NCI-H2227 treated with DMSO at 0.1 percent for 48 hours (cell line): ENCODE measurements around the gene NUDCD2.
A peak's percentile ranks its signal among the peaks of the same experiment; 100 is the strongest.

ENCODE experiments used
- DNase-seq: peaks from one replicate; lab custom pipeline; 2025; lab: John Stamatoyannopoulos, UW

The NUDCD2 gene, protein sequence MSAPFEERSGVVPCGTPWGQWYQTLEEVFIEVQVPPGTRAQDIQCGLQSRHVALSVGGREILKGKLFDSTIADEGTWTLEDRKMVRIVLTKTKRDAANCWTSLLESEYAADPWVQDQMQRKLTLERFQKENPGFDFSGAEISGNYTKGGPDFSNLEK

DNA sequence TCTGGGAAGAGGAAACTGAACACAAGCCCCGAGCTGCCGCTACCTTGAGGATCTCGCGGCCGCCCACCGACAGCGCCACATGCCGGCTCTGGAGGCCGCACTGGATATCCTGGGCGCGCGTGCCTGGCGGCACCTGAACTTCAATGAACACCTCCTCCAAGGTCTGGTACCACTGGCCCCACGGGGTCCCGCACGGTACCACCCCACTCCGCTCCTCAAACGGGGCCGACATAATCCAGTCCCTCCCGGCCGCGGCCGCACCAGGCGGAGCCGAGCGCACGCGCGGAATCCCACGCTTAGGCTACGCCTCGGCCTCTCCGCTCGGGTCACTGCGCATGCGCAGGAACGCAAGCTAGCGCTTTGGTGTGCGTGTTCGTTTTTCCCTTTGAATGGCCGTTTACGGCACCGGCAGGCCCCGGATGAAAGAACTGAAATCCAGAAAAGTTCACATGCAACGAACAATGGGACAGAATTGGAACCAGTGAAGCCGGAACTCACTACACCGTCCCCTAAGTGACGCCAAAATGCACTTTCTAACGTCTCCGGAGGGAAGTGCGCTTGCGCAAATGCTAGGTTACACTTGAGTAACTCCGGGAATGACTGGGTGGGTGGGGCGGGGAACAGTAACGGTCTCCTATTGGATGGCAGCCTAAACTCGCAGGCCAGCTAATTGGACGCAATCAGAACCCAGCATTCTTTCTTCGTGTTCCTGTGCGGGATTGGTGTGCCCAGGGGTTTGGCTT, at the start of gene NUDCD2:
NUDCD2 (minus strand) TSS at position 284 of the 743 bp plus-strand sequence; CDS start at position 232, 52 bp downstream.
- DNase-seq, result peak; percentile 97

DNA sequence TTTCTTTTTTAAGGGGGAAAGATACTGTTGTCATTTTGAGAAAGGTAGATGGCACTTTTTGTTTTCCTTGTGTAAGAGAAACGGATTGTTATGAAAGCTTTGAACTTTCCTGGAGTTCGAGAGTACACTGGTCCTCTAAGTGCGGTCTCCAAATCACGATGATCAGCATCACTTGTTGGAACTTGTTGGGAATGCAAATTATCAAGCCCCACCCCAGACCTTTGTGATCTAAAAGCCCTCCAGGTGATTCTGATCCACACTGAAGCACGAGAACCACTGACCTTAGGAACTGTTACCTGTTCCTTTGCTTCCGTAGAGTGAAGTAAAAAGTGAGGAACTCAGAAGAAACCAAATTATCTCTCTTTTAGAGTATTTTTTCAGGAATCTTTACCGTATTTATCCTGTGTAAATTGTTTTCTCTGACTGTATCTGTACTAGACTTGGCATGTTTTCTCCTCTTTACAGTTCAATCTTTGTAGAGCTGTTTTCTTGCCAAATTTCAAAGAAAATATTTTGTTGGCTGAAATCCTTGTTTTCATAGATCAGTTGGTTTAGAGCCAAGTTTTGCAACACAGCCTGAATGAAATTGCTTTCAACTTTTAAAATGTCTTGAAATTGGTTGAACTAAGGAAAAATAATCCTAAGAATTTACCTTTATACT, 49.5 kb upstream of the NUDCD2 start:
- DNase-seq, result no peak

DNA sequence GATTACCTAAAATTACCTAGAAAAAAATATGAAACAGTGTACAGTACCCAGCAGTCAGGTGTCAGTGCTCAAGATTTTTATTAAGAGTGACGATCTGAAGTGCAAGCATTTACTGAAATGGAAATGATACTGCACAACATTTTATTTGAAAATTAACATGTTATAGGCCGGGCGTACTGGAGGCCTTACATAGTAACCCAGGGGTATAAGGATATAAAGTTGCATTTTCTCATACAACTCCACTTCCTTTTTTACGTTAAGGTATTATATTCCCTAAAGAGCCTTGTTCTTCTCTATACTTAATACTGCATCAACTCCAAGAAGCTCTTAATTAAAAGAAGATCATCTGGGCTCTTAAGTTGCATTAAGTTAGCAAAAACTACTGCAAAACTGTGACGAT, 48.9 kb upstream of the NUDCD2 start:
- no peak for DNase-seq

DNA sequence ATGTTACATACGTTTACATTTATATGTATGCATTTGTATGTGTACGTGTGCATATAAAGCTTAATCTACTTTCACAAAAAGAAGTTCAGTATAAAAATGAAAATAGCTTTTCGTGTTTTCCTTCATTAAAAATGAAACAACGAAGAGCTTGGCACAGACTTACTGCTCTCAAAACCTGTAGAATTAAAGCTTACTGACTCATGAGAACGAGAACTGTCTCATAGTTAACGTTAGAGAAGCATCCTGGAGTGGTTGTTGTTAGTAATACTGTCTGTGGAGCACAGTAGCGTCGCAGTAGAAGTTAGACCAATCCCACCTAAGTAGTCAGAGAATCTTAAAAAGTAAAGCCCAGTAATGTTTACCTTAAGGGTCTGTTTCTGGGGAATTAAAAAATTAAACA, 46.8 kb upstream of the NUDCD2 start:
- DNase-seq, result no peak

DNA sequence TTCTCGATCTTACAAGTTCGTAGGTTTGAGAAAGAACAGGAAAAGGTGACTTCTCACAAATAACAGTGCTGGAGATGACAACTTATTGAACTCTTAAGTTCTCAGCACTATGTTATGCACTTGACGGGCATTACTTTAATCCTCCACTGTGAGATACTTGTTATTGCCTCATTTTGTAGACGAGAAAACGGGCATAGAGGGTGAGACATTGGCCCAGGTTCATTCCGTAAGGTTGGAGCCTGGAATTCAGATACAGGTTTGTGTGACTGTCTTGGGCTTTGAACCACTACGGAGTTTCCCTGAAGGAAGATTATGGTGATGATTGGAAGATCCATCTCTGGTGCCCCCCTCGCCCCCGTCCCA, 46.2 kb upstream of the NUDCD2 start:
- no peak for DNase-seq

DNA sequence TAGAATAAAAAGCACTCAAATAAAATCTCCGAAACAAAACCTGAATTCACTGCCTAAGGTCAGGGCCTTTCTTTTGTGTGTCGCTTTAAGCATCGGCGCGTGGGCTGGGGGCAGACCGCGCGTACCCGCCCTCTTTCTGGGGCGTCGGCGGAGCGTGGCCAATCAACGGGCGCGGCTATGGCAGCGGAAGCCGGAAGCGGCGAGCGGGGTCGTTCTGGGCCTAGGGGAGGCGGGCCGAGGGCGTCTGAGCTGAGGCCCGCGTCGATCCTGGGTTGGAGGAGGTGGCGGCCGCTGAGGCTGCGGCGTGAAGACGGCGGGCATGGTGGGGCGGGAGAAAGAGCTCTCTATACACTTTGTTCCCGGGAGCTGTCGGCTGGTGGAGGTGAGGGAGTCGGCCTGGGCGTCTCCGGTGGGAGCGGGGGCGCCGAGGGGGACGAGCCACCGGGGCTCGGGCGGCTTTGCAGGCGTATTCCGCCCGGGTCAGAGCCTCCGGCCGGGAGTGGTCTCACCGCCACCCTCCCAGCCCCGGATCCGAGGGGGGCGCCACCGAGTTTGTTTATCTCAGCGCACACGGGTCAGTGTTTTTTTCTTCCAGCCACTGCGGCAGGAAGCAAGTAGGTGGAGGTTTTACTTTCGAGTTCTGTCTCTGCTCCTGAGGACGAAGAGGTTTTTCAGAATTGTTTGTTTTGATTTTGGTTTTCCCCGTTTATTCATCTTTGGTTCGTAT, 45.6 kb upstream of the NUDCD2 start, which contains the start of gene MAT2B:
MAT2B (plus strand) TSS at position 252 of the 727 bp plus-strand sequence; CDS start at position 320, 68 bp downstream.
- peak; percentile 83 for DNase-seq

DNA sequence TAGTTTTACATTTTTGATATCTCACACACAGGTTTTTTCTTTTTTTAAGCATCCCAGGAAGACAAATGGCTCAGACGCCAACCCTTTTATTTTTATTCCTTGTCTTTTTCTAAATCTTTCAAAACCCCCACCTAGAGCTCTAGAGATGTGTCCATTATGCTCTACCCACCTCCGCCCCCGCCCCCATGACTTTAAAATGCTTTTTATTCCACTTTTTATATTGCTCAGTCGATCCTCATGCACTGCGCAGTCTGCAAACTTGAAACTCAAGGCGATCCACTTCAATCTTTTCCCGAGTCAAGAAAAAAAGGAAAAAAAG, 45.1 kb upstream of the NUDCD2 start:
- DNase-seq, result no peak

DNA sequence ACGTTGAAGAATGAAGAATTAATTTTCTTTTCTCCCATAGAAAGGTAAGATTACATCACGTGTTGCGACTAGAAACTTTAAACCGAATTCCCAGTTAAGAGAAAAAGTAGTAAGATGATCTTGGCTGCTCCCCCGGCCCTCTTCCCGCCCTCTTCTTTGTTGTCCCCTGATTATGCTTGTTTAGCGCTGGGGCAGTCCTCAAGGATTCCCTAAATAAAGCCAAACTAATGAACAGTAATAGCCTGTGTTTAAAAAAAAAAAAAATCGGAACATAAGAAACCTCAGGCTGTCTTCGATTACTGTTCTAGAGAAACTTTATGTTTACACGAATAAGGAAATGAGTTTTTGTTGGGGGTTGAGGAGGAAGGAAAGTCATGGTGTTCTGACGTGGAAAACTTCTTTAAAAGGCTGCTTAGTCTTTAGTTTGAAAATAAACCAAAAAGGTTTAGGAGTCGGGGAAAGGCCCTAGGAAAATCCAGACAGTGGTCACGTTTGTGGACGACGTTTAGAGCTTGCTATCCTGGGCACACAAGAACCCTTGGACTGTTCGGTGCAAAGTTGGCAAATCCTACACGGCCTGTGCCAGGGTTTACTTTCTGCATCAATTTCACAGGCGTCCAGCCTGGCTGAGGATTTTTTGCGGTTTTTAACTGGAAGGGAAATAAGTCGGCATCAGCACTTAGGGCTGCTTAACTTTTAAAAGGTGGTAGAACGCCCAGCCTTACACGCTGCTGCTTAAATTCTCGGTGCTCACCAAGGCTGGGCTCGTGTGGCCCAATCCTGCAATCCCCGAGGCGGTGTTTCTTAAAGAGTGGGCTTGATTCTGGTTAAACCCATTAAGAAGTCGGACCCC, 44.4 kb upstream of the NUDCD2 start:
- peak; percentile 14 for DNase-seq

DNA sequence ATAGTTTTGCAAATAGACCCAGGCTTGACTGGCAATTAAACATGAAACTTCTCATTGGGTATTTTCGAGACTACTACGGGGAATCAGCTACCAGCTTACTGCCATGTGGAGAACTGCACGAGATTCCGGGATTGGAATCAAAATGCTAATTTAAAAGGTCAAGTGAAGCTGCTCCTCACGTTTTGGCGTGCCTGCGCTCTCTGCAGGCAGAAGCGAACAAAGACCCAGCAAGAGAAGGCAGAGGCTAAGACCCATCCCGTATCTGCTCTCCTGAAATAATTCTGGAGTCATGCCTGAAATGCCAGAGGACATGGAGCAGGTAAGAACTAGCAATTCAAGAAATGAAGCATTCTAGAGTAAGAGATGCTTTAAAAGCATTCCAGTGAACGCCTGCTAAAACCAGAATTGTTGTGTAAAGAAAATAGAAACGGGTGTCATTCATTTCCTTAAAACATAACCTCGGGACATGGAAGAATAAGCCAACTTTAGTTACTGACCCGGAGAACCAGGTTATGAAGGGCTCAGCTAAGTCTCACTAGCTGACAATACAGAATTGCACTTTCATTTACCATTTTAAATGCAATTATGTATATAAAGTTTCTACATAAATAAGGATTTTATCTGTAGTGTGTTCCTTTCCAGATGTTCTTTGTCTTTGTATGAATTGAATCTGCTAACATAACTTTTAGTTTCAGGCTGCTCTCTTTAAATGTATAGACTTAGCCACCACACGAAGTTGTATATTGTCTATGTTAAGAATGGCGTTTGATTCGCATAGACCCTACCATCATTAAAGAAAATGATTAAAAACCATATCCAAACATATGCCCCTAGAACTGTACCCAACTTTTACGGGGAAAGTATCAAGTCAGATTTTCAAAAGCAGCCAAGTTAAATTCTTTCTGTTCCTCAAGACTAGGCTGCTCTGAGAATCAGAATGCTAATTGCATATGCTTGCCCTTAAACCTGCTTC, 43.5 kb upstream of the NUDCD2 start:
- DNase-seq, result peak; percentile 65

DNA sequence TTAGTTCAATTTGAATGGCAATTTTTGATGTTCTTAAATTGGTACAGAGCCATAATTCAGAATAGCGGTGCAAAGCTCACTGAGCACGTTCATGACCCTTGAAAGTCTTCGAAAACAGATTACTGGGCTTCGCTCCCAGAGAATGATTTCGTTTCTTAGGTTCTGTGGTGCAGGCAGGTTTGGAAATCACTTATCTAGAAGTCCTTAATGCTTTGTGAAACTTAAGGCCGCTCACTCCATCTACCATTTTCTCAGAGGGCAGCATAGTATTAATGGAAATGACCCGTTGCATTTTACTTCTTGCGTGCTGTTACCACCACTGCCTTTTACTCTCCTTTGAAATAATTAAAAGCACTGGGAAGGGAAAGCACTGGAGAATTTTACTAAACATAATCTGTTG, 42.6 kb upstream of the NUDCD2 start:
- no peak for DNase-seq

DNA sequence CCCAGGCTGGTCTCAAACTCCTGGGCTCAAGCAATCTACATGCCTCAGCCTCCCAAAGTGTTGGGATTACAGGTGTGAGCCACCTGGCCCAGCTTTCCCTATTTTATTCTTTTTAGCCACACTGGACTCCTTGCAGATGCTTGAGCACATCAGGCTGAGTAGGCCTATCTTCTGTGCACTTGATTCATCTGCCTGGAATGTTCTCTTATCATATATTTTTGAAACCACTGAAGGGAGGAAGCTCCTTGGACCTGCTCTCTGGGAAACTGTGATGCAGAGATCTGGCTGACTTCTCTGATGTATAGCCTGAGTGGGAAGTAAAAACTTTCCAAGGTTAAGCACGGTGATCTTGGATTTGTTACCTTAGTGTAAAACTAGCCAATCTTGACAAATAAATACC, 39.0 kb upstream of the NUDCD2 start:
- DNase-seq, result no peak

DNA sequence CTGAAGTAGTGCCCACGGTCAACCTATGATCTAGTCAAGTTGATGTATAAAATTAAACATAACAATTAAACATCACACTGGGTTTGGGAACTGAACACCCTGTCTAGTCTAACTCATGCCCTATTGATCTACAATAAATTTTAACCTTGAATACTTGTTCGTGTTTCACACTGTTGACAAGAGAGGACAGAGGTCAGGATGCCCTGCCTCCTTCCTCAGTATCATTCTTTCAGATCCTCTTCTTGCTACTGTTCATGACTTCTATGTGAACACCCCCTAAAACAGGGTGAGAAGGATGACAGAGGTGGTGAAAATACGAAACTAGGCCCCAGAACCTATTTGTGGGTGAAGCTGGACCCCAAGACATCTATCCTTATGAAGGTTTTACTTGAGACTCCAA, 37.4 kb upstream of the NUDCD2 start:
- no peak for DNase-seq

DNA sequence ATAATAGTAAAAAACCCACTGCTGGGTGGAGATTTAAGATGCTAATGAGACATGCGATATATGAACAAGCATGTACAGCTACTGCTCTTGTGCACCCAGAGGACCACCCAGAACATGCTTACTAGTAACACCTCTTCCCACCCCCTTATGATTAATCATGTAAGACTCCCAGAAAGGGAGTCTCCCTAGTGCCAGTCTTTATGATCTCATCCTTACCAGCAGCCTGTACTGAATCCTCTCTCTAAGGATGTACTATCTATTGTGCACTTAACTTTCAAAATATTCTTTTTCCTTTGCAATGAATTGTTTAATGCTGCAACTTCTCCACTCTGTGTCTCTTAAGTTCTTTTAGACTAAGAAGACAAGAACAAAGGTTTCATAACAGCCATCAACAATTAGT, 36.4 kb upstream of the NUDCD2 start:
- no peak for DNase-seq

DNA sequence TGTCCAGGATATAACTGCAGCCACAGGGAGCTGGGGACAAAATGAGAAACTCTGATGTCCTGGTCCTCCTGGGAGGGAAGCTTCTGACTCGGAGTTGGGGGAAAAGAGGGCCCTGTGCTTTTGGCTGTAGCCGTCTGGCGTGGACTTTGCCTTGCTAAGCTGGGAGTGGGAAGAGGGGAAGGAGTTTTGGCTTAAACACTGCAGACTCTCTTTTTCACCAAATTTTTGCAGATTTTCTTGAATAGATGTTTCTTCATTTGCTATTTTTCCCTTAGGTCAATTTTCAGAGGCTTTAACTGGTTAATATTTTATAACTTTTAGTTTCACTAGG, 29.8 kb upstream of the NUDCD2 start:
- no peak for DNase-seq

DNA sequence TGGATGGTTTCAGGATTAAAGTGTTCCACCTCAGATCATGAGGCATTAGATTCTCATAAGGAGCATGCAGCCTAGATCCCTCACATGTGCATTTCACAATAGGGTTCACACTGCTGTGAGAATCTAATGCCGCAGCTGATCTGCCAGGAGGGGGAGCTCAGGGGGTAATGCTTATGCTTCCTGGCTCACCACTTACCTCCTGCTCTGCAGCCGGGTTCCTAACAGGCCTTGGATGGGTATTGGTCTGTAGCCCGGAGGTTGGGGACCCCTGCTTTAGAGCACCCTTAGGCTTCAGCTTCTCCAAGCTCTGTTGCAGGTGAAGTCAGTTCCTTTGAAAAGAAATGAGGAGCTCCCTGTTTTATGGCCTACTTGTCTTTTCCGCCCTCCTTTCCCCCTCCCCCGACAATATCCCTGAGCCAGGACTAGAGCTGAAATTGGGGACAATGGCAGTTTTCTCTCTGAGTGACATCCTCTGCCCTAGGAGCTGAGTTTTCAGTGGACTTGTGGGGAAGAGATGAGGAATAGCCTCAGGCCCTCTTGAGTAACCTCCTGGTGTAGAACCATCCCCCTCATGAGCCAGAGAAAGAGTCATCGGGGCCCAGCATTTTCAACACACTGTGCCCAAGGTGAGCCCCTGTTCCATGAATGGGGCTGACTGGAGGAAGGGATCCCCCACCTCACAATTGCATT, 29.3 kb upstream of the NUDCD2 start:
- DNase-seq, result no peak

DNA sequence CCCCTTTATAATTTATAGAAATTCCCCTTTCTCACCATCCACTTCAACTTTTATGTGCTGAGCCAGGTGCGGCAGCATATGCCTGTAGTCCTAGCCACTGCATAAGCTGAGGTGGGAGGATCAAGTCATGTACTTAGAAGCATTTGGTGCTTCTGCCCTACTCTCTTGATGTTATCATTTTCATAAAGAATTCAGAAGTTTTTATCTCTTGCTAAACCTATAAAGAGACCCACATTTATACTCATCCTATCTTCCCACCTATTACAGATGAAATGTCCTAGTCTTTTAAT, 19.0 kb upstream of the NUDCD2 start:
- no peak for DNase-seq

DNA sequence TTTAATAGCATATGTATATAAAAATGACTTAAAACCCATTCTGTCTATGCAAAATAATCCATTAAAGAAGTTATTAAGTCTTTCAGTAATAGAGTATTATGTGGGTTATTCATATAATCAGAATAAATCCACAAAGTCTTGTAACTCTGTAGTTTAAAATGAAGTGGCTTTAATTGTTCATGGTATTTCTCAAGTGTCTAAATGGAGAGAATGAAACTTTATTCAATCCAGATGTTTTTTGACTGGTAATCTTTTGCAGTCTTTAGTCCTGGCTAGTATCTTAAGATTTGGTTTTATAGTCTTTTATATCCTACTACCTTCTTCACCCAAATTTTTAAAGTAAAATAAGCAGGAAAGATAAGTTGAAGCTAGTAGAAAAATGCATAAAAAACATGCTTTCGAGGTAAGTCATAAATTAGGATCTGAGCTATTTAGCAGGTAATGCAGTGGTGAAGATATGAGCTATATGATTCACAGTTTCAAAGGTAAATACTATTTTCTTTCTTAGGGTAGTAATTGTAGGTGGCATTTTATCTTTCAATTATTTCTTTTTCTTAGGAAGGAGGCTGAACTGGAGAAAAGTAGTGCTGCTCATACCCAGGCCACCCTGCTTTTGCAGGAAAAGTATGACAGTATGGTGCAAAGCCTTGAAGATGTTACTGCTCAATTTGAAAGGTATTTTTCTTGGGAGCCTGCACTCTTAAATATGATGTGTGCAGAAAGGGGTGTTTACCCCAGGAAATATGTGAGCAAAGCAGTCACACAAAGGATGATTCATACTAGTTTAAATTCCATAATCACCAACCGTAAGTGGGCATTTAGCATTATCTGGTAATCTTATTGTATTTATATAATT, 18.5 kb upstream of the NUDCD2 start:
- DNase-seq, result no peak

DNA sequence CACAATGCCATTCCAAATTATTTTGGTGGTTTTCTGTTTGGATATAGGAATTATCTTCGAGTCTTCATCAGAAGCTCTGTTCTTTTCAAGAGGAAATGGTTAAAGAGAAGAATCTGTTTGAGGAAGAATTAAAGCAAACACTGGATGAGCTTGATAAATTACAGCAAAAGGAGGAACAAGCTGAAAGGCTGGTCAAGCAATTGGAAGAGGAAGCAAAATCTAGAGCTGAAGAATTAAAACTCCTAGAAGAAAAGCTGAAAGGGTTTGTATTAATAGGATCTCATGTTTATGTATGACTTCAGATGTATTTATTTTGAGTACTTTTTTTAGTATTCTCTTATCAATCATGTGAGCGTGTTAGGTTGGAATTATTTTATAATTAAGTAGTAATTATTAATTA, 15.5 kb upstream of the NUDCD2 start:
- DNase-seq, result no peak

DNA sequence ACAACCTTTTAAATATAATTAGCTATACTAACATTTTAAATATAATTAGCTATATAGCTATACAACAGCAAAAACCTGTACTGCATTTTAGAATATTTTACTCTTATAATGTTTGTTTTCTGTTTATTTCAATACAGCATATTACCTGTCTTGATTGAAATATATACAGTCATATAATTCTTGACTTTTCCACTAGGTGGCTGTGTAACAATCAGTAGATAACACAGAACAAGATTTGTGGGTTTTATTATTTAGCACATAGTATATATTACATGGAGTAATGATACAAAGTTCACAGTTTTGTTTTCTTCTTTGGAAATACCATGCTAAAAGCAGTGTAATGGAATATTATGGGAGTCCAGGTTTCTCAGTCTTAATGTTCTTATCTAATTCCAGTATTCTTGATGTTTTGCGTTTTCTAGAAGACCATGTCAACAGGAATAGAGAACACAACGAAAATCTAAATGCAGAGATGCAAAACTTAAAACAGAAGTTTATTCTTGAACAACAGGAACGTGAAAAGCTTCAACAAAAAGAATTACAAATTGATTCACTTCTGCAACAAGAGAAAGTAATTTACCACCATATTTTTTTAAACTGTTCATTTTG, 13.8 kb upstream of the NUDCD2 start:
- DNase-seq, result no peak
